Stromal cell of bone marrow (primary cell): ENCODE results near the gene MLLT11.
A peak's percentile ranks its signal among the peaks of the same experiment; 100 is the strongest.

Experiments
- DNase-seq: peaks from one replicate; pipeline ENCODE4 v3.0.0-alpha.2; 2012; ENCODE audit warnings: low read depth

Gene MLLT11

DNA sequence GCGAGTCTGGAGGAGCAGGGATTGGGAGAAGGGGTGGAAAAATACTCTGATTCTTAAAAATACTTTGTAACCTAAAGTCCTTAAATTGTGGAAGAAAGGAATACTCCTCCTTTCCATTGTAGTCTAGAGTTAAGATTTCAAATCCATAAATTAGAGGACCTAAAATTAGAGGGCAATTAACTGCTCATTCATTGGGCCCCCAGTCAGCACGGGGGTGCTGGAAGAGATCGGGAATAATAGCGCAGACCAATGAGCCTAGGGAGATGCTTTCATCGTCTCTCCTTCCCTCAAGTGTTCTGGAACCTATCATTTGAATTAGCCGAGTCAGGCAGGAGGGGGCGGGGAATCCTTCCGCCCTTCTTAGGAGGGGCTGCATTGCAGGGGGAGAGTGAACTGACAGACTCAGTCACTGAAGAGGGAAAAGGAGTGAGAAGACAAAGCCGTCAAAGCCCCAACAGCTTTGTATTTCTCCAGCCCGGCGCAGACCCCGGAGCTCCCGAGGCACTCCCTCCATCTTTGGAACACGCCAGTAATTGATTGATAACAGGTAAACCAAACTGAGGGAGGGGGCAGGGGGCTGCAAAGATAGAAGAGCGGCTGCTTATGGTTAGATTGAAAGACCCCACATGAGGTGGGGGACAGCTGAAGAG is at the start of gene MLLT11:
TSS of gene MLLT11 (plus strand) at position 391 of the 650 bp plus-strand sequence. CDS start 6,828 bp downstream, outside the sequence.
- no peak for DNase-seq

DNA sequence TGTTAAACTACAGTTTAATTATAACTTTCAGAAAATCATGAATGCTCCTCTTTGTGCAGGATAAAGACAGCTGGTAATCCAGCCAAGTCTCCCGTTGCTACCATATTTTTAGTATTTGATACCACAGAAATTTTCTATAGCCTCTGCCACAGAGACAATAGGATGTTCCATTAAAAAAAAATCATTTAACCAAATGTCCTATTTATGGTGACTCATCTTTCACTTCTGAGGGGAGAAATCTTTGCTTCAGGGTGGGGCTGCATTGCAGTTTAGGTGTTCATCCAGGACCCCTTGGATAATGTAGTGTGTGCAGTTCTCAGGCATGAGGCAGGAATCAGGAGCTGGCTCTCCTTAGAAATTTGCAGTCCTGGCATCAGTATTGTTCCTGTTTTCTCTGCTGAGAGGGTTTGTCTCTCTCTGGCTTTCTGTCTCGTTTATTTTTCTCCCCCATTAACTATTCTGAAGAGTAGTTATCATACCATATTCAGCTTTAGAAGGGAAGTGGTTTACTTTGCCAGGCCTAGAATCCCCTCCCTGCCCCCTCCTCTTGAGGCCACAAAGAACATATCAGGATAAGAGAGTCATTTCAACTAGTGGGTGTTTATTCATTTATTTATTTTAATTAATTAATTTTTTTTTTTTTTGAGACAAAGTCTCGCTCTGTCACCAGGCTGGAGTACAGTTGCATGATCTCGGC is 48.9 kb upstream of the MLLT11 start:
- no peak for DNase-seq

GRCh38 chr1:151012684-151013471 is 47.3 kb upstream of the MLLT11 start:
- DNase-seq = no peak

DNA sequence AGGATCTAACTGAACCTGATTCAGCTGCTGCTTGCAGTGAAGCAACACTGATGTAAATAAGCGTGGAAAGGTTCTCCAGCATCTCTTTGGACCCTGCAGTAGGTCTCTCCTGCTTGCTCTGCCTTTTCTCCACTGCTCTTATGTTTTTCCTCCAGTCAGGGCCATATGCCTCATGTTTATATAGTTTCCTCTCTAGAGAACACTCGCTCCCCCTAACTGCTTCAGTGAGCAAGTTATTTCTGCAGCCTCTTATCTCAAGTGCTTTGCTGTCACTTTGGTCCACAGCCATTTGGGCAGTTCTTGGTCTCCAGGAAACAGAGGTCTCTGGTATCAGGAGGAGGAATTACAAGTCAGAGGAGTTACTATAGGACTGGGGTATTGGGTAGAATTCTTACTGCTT is 46.7 kb upstream of the MLLT11 start:
- no peak for DNase-seq

DNA sequence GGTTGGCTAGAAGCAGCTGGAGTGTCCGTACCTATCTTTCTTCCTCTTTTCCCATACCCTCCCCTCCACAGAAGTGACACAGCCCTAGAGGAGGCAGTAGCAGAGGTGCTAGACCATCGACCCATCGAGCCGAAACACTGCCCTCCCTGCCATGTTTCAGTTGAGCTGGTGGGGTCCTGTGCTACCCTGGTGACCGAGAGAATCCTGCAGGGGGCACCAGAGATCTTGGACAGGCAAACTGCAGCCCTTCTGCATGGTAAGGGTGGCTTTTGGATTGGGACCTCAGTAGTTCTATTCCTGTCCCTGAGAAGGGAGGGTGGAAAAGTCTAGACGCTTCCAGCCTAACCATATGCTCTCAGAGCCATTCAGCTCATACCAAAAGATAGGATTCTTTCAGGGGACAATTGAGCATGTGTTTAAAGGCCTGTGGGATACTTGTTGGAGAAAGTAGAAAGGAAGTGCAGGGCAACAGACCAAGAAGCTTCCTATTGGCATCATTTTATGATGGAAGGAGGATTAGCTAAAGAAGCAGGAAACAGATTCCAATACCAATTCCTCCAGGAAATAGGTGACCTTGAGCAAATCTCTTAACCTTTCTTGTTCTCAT is 35.6 kb upstream of the MLLT11 start:
- DNase-seq = peak; percentile 40

GRCh38 chr1:151026460-151026859 is 33.7 kb upstream of the MLLT11 start:
- no peak for DNase-seq

GRCh38 chr1:151032164-151032563 is 28.0 kb upstream of the MLLT11 start:
- no peak for DNase-seq

DNA sequence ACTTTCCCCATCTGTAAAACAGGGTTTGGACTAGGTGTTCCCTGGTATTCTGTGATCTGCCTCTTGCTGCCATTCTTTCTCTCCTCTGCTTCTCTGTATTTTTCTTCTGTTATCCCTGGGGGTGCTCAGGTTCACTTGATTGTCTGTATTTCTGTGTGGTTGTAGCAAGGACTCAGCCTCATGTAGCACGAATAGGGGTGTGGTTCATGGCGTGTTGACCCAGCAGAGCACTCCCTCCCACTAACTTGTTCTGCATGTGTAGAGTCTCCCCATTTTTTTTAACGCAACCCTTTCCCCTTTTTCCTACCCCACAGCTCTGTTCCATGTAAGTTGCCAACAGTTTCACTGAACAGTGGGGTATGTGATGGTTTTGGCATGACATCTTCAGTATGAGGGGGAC is 25.0 kb upstream of the MLLT11 start:
- no peak for DNase-seq

DNA sequence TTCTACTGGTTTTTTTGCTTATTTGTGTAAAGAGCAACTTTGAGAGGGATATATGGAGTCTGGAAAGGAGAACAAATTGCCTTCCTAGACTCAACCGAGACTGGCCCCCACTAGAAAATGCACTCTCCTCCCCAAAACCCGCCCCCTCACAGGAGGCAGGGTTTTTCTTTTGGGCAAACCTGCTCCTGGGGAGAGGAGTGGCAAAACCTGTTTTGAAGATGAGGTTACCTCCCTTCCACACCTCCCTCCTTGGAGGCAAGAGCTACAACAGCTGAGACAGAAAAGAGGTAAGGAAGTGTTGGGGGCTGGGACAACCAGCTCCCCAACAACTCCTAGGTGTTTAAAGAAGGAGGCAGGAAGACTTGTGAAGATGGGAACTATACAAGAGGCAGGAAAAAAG is 23.8 kb upstream of the MLLT11 start, which contains the start of gene BNIPL:
TSS of gene BNIPL (plus strand) at position 231 of the 400 bp plus-strand sequence. CDS start at position 371, 140 bp downstream.
- DNase-seq = no peak

DNA sequence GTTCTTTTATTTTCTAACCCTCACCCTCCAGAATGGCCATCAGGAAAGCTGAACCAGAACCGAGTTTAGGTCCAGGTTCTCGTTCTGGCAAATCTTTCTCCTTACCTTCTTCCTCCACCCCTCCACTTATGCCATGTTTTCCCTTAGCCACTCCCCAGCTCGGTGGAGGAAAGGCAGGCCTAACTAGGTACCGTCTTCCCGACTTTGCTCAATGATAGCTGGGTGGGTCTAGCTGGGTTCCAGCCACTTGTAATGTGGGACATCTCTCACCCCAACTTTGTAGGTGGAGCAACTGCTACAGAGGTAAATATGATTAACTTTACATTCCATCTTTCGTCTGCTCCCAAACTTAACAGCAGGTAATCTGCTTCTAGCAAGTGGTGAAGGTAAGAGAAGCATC is 23.2 kb upstream of the MLLT11 start:
- no peak for DNase-seq

DNA sequence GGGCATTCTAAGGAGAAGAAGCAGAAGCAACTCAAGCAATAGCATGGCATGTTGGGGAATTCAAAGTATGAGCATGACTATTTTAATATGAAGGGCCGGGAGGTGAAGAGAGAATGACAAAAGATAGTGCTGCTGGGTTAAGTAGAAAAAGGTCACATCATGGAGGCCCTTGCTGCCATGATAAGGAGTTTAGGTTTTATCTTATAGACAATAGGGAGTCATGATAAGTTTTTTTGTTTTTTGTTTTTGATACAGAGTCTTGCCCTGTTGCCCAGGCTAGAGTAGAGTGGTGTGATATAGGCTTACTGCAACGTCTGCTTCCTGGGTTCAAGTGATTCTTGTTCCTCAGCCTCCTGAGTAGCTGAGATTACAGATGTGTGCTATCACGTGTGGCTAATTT is 20.7 kb upstream of the MLLT11 start:
- DNase-seq = no peak

GRCh38 chr1:151043163-151043562 is 17.0 kb upstream of the MLLT11 start:
- no peak for DNase-seq

GRCh38 chr1:151047591-151047924 is 12.6 kb upstream of the MLLT11 start, which contains the start of gene C1orf56:
Gene C1orf56 (plus strand): TSS chr1:151047751. CDS start chr1:151047848, 97 bp downstream.
- no peak for DNase-seq

DNA sequence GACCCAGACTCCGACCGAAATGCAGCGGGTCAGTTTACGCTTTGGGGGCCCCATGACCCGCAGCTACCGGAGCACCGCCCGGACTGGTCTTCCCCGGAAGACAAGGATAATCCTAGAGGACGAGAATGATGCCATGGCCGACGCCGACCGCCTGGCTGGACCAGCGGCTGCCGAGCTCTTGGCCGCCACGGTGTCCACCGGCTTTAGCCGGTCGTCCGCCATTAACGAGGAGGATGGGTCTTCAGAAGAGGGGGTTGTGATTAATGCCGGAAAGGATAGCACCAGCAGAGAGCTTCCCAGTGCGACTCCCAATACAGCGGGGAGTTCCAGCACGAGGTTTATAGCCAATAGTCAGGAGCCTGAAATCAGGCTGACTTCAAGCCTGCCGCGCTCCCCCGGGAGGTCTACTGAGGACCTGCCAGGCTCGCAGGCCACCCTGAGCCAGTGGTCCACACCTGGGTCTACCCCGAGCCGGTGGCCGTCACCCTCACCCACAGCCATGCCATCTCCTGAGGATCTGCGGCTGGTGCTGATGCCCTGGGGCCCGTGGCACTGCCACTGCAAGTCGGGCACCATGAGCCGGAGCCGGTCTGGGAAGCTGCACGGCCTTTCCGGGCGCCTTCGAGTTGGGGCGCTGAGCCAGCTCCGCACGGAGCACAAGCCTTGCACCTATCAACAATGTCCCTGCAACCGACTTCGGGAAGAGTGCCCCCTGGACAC is 12.1 kb upstream of the MLLT11 start:
- DNase-seq = no peak

DNA sequence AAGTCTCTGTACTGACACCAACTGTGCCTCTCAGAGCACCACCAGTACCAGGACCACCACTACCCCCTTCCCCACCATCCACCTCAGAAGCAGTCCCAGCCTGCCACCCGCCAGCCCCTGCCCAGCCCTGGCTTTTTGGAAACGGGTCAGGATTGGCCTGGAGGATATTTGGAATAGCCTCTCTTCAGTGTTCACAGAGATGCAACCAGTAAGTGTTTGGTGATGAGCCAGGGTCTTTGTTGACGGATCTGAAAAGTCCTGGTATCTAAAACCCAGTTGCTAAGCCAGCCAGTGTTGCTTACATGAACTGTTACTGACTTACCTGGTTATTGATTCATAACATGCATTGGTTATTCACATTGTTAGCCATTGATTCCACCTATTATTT is 11.6 kb upstream of the MLLT11 start:
- no peak for DNase-seq

DNA sequence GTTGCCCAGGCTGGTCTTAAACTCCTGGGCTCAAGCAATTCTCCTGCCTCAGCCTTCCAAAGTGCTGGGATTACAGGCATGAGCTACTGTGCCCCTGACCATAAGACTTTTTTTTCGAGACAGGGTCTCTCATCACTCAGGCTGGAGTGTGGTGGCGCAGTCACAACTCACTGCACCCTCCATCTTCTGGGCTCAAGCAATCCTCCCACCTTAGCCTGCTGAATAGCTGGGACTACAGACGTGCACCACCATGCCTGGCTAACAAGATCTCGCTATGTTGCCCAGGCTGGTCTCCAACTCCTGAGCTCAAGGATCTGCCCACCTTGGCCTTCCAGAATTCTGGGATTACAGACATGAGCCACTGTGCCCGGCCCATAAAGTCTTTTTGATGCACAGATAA is 10.7 kb upstream of the MLLT11 start:
- DNase-seq = no peak

- no peak for DNase-seq
Measured at GRCh38 chr1:151050051-151050688, 10.0 kb upstream of the MLLT11 start.

- DNase-seq = no peak
Measured at GRCh38 chr1:151051356-151052009, 8.7 kb upstream of the MLLT11 start.

DNA sequence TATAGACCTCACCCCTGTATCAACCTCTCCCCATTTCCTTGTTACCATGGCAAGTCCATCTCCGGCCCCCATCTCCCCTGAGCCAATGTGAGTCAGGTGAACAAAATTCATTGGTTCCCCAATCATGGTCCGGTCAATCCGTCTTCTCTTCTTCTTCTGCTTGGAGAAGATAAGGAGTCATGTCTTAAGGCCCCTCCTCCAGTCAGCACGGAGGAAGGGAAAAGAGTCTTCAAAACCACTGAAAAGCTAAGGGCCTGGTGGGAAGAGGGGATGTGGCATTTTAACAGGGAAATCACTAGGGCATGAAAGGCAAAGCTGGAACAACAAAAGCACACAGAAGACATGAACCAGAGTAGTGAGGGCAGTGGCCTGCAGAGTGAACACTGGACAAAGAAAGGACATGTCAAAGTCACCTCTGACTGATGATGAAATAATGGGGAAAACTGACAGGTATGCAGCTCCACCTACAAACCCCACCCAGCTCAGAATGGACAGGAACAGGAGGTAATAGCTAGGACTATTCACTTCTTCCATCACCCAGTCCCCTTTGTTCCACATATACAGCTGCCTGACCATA is 5.1 kb upstream of the MLLT11 start:
- DNase-seq = no peak

DNA sequence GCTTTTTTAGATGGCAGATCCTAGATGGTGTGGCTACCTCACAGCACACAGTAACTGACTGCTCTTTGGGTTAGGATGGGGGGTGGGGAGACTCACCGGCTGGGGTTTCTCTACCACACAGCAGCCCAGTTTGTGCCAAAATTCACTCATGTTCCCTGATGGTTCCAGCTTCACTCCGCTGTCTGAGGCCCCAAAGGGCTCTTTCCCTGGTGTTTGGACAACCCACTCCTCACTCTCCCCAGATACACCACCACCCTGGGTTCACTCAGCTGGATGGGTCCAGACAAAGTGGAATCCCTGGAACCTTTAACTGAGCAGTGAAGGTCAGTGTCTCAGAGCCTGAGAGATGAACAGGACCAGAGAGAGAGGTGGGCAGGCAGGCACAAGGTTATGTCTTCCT is 4.6 kb upstream of the MLLT11 start:
- no peak for DNase-seq
